IPS DF 19.7 (cell line): ENCODE results near the gene KRT37.
A peak's percentile ranks its signal among the peaks of the same experiment; 100 is the strongest.
"Not testable (repeated sequence)": the region's sequence is repeated elsewhere in the genome, so short reads cannot be mapped to it uniquely, and the experiment has no call there.

Experiments
- DNase-seq: peaks from one replicate; pipeline ENCODE4 v3.0.0-alpha.2; 2013; ENCODE audit warnings: low read depth, low spot score

KRT37 gene

DNA sequence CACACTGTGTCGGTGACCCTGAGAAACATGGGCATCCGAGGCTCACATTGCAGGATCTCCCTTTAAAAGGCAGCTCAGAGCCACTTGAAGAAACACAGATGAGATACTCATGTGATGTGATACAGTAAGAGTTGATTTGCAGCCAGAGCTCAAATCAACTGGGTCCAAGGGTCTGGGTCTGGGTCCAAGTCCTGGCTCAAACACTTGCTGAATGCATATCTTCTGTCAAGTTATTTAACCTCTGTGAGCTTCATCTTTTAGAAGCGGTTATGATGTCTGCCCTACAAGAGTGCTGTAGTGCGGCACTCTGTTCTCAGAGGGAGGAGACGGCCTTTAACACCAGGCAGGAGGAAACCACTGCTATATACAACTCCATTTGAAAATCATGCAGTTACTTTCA, 10.0 kb upstream of the KRT37 start:
- no peak for DNase-seq

DNA sequence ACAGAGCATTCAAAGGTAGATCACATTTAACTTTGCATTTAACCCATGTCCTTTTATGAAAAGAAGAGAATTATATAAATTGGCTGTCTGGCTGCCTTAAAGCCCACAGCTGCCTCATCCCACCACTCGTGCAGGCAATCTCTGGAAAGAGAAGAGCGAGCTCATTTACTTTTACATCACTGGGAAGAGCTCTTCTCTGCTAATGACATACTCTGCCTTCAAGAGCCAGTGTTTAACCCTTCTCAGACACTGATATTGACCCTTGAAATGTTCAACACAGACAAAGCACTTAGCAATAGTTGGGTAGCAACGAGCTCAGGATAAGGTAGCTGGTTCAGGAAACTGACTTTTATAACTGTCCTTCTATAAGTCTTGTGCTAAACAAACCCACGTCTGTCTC, 9.6 kb upstream of the KRT37 start:
- no peak for DNase-seq

DNA sequence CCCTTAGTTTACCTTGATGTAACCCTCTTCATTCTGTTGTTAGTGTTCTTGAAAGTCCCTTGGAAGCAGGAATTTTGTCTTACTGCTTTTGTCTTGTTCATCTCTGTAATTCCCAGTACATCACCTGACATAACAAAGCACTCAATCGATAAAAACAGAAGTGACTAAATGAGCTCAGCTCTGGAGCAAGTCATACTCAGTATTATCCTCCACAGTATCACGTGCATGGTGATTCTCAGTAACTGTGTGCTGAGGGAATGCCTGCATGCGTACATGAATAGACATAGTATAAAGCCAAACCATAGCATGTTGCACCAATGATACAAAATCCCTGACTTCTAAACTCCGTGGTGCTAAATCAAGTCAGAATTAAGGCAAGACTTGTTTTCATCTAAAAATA, 9.2 kb upstream of the KRT37 start:
- no peak for DNase-seq

DNA sequence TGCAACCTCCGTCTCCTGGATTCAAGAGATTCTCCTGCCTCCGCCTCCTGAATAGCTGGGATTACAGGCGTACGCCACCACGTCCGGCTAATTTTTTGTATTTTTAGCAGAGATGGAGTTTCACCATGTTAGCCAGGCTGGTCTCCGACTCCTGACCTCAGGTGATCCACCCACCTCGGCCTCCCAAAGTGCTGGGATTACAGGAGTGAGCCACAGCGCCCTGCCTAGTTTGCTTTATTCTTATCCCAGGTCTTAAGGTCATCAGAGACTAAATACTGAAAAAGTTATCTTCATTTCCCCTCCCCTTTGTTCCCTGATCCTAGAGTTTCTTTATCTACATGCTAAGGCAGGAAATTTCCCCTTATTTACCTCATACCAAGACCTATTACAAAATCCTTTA, 6.0 kb upstream of the KRT37 start:
- DNase-seq = not testable (repeated sequence)

DNA sequence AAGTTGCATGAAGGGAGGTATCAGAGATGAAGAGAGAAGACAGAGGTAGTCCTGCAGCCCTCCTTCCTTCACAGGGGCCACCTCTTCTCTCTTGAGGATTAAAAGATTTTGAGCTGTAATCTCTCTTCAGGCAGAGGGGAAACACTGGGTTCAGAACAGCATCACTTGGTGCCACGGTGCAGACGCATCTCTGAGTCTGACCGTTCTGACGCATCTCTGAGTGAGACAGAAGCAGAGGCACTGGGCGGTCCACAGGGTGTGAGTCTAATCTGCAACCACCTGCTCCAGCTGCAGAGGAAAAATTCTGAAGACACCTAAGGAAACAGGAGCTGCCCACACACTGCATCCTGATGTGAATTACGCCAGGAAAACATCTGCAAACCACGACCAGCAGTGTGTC, 5.3 kb upstream of the KRT37 start:
- no peak for DNase-seq

DNA sequence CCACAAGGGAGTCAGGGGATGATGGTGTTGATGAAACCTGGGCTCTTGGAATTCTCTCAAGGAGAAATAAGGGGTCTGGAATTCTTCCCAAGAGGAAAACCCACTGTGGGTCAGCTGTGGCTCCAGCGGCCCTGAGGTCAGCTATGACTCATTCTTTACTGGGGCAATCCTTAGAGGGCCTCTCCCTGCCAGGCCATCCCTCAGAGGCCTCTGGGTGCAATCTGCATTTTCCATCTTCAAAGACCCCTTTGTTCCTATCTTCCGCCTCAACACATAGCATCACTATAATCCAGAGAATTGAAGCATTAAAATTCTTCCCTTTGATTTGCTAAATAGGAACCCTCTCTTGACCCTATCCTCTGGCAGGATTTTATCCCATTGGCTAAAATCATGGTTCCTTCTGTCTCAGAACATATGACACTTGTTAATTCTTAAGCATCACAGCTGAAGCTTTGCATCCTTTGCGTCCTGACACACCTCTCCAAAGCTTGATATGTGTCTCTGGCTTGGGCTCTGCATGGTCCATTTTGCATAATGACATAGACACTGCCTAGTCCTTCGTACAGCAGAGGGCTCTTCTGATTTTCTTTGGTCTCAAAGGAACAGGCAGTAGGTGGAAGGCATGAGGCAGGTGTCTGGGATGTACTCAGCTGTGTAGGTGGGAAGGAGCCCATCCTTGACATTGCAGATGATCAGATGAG, 4.4 kb upstream of the KRT37 start:
- DNase-seq = no peak

DNA sequence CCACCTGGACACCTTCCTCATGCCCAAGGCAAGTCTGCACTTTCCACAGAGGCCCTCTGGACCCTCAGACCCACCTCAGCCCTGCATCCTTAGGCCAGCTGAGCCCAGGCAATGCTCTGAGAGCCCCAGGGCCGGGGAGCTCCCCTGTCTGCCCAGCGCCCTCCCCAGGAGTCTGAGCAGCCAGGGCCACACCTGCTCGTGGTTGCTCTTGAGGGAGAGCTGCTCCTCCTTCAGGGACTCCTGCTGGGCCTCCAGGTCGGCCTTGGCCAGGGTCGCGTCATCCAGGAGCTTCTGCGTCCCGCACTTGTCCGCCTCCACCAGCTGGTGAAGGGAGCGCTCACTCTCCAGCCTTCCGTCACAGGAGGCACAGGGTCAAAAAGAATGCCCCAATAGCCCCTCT, 1.8 kb downstream of the KRT37 start:
- DNase-seq = not testable (repeated sequence)

DNA sequence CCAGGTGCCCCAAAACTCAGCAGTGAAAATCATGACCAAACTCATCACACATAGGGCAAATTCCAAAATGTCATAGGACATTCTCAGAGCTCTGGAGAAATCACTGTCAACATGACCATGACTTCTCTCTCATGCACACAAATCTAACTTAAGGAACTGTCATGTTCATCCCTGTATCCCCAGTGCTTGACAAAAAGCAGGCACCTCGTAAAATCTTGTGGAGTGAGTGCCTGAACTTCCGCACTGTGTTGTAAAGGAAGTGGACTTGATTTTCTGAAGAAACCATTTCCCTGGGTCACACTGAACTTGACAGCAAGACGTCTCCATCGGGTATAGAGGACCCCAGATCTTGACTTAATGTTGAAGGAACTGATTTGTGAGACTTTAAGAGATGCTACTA, 2.8 kb downstream of the KRT37 start:
- no peak for DNase-seq

DNA sequence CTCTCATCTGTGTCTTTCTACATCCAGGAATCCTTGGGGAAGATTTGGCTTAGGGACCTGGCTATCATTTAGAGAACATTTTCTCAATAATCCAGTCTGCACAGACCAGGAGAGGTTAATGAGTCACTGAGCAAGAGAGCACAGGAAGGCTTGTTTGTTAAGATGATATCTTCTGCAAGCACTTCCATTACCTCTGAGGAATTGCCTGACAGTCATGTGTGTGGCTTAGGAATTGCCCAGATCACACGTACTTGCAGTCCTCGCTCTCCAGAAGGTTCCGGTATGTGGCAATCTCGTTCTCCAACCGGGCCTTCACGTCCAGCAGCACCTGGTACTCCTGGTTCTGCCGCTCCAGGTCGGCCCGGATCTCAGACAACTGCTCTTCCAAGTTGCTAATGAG, 3.3 kb downstream of the KRT37 start:
- no peak for DNase-seq

DNA sequence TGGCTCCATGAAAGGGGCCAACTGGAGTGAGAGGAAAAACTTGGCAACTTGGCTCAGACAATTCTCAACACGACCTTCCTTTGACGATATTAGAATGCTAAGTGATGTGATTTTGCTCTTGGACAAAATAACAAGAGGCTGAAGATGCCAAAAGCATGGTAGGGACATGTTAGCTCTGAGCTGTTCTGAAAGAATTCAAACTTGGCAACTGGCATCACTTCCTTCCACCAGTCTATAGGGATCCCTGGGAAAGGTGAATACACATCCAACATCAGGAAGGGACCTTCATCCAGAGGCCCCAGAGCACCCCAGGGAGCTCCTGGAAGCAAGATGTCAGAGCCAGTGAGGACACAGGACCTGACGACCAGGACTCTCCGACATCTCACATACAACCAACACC, 4.3 kb downstream of the KRT37 start:
- no peak for DNase-seq

DNA sequence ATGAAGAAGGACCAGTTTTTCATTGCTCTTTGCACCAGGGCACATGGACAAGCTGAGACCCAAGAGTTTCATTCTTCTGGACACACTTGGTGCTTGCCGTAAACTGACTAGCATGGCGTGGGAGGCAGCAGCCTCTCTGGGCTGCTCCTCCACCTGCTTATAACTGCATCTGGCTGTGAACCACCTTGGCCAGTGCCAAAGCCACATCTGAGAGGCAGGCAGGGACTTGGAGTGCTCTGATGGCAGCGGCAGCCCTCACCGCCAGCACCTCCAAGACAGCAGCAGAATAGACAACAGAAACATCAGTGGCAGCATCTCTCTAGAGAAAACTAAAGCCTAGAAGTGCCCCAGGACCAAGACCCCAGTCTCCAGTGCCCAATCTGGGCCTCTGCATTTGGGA, 4.7 kb downstream of the KRT37 start:
- no peak for DNase-seq

DNA sequence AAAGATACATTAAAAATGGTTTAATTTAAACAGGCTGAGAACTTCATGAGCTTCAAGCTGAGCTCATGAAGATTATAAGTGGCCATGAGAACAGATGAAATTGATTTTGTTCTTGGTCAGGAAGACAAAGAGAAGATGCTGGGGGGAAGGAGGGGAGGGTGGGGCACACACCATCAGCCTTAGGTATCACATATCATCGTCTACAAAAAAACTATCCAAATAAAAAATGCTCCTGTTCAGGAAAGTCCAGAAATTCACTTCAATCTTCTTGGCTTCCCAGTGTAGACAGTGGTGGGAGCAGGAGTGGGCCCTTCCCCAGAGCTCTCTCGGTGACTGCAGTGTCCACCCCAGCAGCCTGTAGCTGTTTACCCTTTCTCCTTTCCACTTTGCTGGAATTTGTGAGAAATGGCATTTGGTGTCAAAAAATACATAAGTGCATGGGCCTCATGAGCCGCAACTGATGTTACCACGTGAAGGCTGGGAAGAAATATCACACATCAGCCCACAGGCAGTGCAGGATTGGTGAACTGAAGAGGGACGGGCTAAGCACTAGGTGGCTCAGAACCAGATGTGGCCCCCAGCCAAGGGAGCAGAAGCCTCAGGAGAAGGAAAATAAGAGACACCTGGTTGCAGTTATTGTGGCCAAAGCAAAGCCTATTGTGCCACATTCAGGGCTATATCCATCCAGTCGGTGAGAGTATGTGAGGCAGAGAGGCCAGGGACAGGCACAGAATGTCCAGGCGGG, 6.1 kb downstream of the KRT37 start:
- no peak for DNase-seq

DNA sequence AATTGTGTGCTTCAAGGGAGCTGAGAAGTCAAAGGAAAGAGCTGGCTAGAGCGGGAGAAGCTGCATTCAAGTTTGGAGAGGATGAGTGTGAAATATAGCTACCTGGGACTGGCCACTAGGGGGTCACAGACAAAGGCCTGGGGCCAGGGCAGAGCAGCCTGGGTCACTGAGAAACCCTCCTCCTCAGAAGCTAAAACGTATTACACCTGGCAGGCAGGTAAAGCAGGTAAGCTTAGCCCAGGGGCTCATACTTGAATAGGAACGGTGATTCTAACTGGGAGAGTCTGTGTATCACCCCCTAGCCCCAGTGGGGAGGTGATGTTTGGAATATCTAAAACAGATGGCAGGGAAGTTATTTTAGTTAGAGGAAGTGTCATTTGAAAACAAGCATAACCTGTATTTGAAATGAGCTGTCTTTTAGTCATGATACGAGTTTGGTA, 6.8 kb downstream of the KRT37 start:
- peak; percentile 42 for DNase-seq

DNA sequence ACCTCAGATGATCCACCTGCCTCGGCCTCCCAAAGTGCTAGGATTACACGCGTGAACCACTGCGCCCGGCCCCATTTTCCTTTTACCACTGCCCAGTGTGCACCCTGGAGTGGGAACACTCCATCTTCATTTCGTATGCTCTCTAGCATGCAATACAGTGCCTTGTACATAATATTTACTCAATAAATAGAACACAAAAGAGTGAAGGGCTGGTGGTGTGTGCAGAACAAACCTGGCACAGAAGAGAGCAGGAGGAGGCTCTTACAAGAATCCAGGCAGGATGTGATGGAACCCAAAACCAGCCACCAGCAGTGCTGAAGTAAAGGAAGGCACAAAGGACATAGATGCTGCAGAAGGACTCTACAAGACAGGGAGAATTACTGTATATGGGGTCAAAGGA, 7.3 kb downstream of the KRT37 start:
- no peak for DNase-seq

DNA sequence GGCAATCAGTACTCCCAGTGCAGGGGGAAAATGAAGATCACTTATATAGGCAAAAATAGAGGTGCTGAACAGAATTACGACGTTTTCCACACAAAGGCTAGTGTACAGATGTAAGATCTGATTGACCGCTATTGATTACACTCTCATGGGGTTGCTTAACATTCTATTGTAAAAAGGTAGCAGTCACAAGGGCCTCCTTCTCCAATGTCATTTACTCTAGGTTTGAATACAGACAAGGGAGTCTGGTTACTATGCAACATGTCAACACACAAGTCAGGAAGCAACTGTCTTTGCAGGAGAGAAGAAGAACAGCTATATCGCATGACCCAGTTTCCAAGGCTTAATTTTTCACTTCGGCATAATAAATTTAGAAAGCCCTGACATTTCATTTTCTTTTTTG, 7.9 kb downstream of the KRT37 start:
- no peak for DNase-seq

DNA sequence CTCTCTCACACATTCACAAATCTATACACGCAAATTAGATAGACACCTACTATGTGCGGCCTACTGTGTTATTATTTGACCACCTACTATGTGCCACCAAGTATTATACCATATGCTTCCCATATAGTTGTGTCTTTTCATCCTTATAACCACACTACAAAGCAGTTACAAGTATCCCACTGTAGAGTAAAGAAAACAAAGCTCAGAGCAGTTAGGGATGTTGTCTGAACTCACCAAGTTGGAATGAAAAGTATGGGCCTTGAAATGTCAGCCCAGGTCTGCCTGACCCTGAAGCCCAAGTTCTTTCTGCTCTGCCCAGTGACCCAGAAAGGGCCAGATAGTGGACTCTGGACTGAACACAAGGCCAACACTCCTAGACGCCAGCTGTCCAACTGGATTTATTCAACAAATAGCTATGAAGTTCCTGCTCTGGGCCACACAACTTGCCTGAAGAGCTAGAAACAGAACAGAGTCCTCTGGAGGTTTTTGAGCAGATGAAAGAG, 8.5 kb downstream of the KRT37 start:
- DNase-seq = no peak

DNA sequence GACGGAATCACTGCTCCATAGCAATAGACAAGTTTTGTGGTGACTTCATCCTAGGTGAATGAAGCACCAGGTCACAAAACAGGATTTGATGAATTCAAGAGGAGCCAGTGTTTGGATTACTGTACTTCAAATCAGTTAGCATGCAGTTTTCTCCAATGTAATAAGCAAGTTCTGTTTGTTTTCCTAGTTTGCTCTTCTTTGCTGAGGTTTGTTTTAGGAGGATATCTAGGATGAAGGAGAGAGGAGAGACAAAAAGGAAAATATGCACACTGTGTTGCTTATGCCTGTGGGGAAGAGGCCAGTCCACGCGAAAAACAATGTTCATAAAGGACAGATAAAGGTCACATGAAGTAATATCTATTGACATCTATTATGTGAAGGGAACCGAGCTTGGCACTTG, 9.0 kb downstream of the KRT37 start:
- no peak for DNase-seq

DNA sequence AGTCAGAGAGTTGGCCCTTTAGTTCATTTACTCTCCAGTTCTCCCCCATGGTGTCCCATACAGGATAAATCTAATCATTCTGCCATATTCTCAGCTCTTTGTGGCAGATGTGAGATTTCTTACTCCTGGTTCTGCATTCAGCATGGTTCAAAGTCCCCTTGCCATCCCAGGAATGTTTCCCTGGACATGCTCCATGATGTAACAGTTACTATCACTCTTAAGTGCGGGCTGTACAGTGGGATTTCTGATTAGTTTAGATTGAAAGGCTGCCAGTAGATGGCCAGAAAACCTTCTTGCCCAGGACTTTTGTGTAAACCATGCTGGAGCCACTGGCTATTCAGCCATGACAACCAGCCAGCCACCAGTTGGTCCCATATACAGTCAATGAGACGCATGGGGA, 10.4 kb downstream of the KRT37 start:
- DNase-seq = no peak

DNA sequence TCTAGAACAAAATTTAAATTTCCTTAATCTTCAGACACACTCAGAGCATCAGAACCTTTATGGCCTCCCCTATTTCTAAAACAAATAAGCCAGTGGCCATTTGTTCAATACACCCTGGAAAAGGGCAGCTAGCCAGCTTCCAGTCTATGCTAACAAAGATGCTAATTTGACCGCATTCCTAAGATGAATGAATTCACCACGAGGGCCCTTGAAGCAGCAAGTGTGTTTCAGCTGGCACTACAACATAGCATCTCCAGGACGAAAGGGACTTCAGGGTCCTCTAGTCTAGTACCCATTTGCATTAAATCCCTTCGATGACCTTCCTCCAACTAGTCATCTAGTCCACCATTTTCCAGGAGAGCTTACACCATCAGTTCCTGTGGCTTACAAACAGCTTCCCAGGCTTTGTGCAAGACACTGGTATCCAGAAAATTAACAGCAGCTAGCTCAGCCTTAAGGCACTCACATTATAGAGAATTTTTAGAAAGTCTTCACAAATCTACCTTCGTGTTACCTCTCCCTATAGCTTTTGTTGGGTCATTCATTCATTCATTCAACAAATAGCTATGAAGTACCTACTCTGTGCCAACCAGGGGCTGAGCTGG, 10.9 kb downstream of the KRT37 start:
- DNase-seq = peak; percentile 52

DNA sequence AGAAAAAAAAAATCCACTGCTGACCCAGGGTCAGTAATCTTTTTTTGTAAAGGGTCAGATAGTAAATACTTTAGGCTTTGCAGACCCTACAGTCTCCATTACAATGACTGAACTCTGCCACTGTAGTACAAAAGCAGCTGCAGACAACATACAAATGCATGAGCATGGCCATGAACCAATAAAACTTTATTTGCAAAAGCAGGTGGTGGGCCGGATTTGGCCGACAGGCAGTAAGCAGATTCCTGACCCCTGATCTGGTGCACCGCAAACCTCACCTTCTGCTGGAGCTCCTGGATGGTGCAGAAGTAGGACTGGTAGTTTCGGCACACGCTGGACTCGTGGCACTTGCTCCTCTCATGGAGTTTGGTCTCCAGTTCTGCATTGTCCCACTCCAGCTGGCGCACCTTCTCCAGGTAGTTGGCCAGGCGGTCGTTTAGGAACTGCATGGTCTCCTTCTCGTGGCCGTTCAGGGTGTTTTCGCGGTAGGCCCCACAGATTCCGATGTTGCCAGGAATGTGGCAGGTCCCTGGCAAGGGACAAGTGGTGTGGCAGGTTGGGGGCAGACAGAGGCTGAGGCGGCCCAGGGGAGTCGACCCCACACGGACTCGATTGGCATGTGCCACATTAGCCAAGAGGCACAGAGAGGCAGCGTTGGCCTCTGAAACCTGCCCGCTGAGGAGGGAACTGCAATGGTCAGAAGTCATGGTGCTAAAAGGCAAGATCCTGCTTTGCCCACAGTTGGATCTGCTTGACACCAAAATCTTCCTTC, 13.1 kb downstream of the KRT37 start:
- no peak for DNase-seq

DNA sequence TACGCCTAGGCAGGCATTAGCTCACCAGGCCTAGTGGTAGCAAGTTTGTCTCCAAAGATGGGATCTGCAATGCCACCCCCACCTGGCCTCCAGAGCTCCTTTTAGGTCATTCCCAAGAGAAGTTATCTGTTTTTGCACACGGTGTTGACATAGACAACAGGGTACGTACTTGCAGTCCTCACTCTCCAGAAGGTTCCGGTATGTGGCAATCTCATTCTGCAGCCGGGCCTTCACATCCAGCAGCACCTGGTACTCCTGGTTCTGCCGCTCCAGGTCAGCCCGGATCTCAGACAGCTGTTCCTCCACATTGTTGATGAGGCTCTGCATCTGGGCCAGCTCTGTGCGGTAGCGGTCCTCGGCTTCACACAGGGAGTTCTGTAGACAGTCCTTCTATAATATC, 17.2 kb downstream of the KRT37 start:
- no peak for DNase-seq

DNA sequence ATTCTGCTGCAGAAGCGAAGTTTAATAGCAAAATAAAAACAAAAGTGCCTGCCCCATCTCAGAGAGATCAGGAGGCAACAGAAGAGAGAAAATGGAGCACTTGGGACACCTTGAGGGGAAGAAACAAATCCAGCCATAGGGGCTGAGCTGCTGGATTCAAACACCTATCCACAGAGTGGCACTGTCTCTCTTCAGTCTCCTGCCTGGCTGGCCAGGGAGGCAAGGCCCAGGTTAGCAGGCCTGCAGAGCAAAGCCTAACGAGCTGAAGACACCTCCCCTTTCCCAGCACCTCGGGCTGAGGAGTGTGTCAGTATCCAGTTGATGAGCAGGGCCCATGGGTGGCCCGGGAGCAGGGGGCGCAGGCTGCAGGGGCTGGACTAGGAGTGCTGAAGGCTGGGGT, 18.2 kb downstream of the KRT37 start:
- DNase-seq = no peak
